PC-3 (cell line): ENCODE results near the gene SKIDA1. TPM values are rescaled to one million over a fixed set of nuclear protein-coding genes. Genes with fewer than 3 reads are reported as not detected.

Experiments
- ATAC-seq: fragments of 200-7000 bp; cut with Tn5 transposase; 2 replicates; pipeline ENCODE4 v1.9.1; 2020; ENCODE audit warnings: mild to moderate bottlenecking, moderate library complexity
- BruUV-seq: library from RNA; stranded (reverse); fragments of 400-500 nt; replicated peaks from 2 replicates; lab custom pipeline; 2021; lab: Mats Ljungman, UMichigan
- CTCF ChIA-PET: fragments of 300-600 bp; sonication (Branson Sonifier 250); formaldehyde crosslinking; loops from one replicate; lab custom pipeline; 2022; ENCODE audit warnings: antibody characterized with exemption; lab: Charles Lee
- POLR2A ChIA-PET: fragments of 300-600 bp; sonication (Branson Sonifier 250); formaldehyde crosslinking; loops from one replicate; lab custom pipeline; 2022; ENCODE audit warnings: antibody characterized with exemption; ENCODE audit not compliant: unreplicated experiment; lab: Charles Lee
- DNase-seq: peaks from one replicate; pipeline ENCODE4 v3.0.0-alpha.2; 2015
- H2AFZ ChIP-seq: fragments of 300-600 bp; sonication (generic); 2 replicates; pipeline ENCODE4 v1.6.0; 2016; ENCODE audit warnings: antibody characterized with exemption, low read length
- H3F3A ChIP-seq: fragments of 300-600 bp; sonication (generic); one replicate; pipeline ENCODE4 v1.6.0; 2017; ENCODE audit warnings: antibody characterized with exemption, low read length, control low read depth, mild to moderate bottlenecking; ENCODE audit not compliant: unreplicated experiment
- H3K27ac ChIP-seq: fragments of 300-600 bp; sonication (generic); 2 replicates; pipeline ENCODE4 v1.5.1; 2016; ENCODE audit warnings: mild to moderate bottlenecking, low read length
- H3K27me3 ChIP-seq: fragments of 300-600 bp; sonication (generic); 2 replicates; pipeline ENCODE4 v1.6.1; 2016; ENCODE audit warnings: low read length, mixed read lengths
- H3K36me3 ChIP-seq: fragments of 300-600 bp; sonication (generic); 2 replicates; pipeline ENCODE4 v1.6.1; 2016; ENCODE audit warnings: low read depth, mixed run types, low read length, mixed read lengths
- H3K4me1 ChIP-seq: fragments of 300-600 bp; sonication (generic); 2 replicates; pipeline ENCODE4 v1.5.1; 2016; ENCODE audit warnings: low read length; ENCODE audit not compliant: insufficient read depth
- H3K4me2 ChIP-seq: fragments of 300-600 bp; sonication (generic); 2 replicates; pipeline ENCODE4 v1.6.0; 2016; ENCODE audit warnings: low read length
- H3K4me3 ChIP-seq: fragments of 300-600 bp; sonication (generic); 2 replicates; pipeline ENCODE4 v1.5.1; 2016; ENCODE audit warnings: mild to moderate bottlenecking, low read length, mixed read lengths
- H3K79me2 ChIP-seq: fragments of 300-600 bp; sonication (generic); 2 replicates; pipeline ENCODE4 v1.6.1; 2017; ENCODE audit warnings: low read length, mixed read lengths
- H3K9ac ChIP-seq: fragments of 300-600 bp; sonication (generic); 2 replicates; pipeline ENCODE4 v1.6.0; 2016; ENCODE audit warnings: mild to moderate bottlenecking, low read length
- H3K9me2 ChIP-seq: fragments of 300-600 bp; sonication (generic); replicated peaks from 2 replicates; pipeline ENCODE4 v1.6.1; 2016; ENCODE audit warnings: mixed run types, low read length, mixed read lengths
- H3K9me3 ChIP-seq: fragments of 300-600 bp; sonication (generic); 2 replicates; pipeline ENCODE4 v1.6.1; 2016; ENCODE audit warnings: low read length, mixed read lengths
- H4K20me1 ChIP-seq: fragments of 300-600 bp; sonication (generic); 2 replicates; pipeline ENCODE4 v1.6.1; 2016; ENCODE audit warnings: low read length, mixed read lengths
- CTCF ChIP-seq: fragments of 300-600 bp; sonication (generic); conservative IDR thresholded peaks from 2 replicates; pipeline ENCODE4 v1.5.1; 2017; ENCODE audit warnings: antibody characterized with exemption, low read depth, mild to moderate bottlenecking, low read length
- EZH2 ChIP-seq: fragments of 300-600 bp; sonication (generic); IDR thresholded peaks from one replicate; pipeline ENCODE4 v1.6.1; 2017; ENCODE audit warnings: antibody characterized with exemption, mild to moderate bottlenecking, low read length; ENCODE audit not compliant: unreplicated experiment
- EZH2phosphoT487 ChIP-seq: fragments of 300-600 bp; sonication (generic); IDR thresholded peaks from 2 replicates; pipeline ENCODE4 v1.6.1; 2018; ENCODE audit warnings: mild to moderate bottlenecking, antibody characterized with exemption, low read length, borderline replicate concordance
- intact Hi-C: fragments of 100-400 bp; cut with micrococcal nuclease; formaldehyde crosslinking; loops from 2 replicates; pipeline ENCODE4 v1.9.0; 2023
- total RNA-seq: library from RNA; depleted of rRNA; stranded (reverse); fragments of >200 nt; gene quantifications from 2 replicates; pipeline ENCODE4 v1.2.3, GENCODE V29; 2014

SKIDA1 gene
- total RNA-seq, 1 experiment from 2014 or later: 0.26 TPM

GRCh38 chr10:21506351-21506750, 19.1 kb downstream of the SKIDA1 start:
- no peaks in the 10 kb centered on the region for H4K20me1 ChIP-seq
- no peak overlapping the region for H3K4me2 ChIP-seq
- intact Hi-C loops: no loop called here
- no peaks in the 10 kb centered on the region for H3K9me3 ChIP-seq
- no TSS peak for BruUV-seq
- ATAC-seq (no peak), DNase-seq (no peak)
- no peaks in the 10 kb centered on the region for H3K27me3 ChIP-seq
- no peaks in the 10 kb centered on the region for H3K36me3 ChIP-seq
- no peak overlapping the region for H3K9ac ChIP-seq
- H3K79me2 ChIP-seq: no peaks in the 10 kb centered on the region
- H3K4me1 ChIP-seq: no peaks in the 10 kb centered on the region
- TF ChIP-seq EZH2 (no peak), EZH2phosphoT487 (no peak), CTCF (no peak)
- no peaks in the 10 kb centered on the region for H3K9me2 ChIP-seq
- ChIA-PET POLR2A (no interaction called here), CTCF (no interaction called here)
- no peaks in the 10 kb centered on the region for H3F3A ChIP-seq
- no peak overlapping the region for H2AFZ ChIP-seq
- H3K27ac ChIP-seq: no peak overlapping the region
- no peak overlapping the region for H3K4me3 ChIP-seq

GRCh38 chr10:21505711-21506278, 19.7 kb downstream of the SKIDA1 start:
- DNase-seq: no peak
- intact Hi-C loops: no loop called here
- ATAC-seq: no peak
- Histone ChIP-seq H3K4me3 (no peak overlapping the region), H3K4me2 (no peak overlapping the region), H3K9me3 (no peaks in the 10 kb centered on the region), H3K79me2 (no peaks in the 10 kb centered on the region), H3F3A (no peaks in the 10 kb centered on the region), H2AFZ (no peak overlapping the region), H3K27ac (no peak overlapping the region), H3K27me3 (no peaks in the 10 kb centered on the region), H3K9me2 (no peaks in the 10 kb centered on the region), H4K20me1 (no peaks in the 10 kb centered on the region), H3K9ac (no peak overlapping the region), H3K4me1 (no peaks in the 10 kb centered on the region), H3K36me3 (no peaks in the 10 kb centered on the region)
- BruUV-seq: no TSS peak
- TF ChIP-seq CTCF (no peak), EZH2phosphoT487 (no peak), EZH2 (no peak)
- CTCF ChIA-PET: no interaction called here
- POLR2A ChIA-PET: no interaction called here

DNA sequence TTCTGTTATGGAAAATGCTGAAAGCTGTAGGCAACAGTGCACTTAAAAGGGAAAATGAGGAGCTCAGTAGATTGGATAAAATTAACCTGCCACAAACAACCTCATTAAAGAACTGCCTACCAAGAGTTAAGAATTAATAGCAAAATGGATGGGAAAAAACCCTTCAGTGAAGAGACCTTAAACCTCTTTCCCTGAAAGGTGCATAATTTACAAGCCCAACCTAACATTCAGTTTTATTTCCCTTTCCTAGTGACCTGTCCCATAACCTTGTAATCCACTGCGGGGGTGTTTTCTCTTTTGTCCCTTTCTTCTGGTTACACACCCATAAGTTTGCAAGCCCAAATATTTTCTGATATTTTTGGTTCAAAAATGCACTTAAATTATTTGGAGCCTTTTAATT, 21.9 kb downstream of the SKIDA1 start:
- BruUV-seq: no TSS peak
- intact Hi-C loops: no loop called here
- DNase-seq (no peak), ATAC-seq (no peak)
- H4K20me1 ChIP-seq: no peaks in the 10 kb centered on the region
- POLR2A ChIA-PET: no interaction called here
- no peaks in the 10 kb centered on the region for H3K4me1 ChIP-seq
- no peaks in the 10 kb centered on the region for H3F3A ChIP-seq
- no peaks in the 10 kb centered on the region for H3K36me3 ChIP-seq
- no peaks in the 10 kb centered on the region for H3K27me3 ChIP-seq
- no peaks in the 10 kb centered on the region for H3K79me2 ChIP-seq
- no peak for TF ChIP-seq EZH2phosphoT487
- TF ChIP-seq CTCF: no peak
- no peak for TF ChIP-seq EZH2
- no peak overlapping the region for H3K4me3 ChIP-seq
- CTCF ChIA-PET: no interaction called here
- no peaks in the 10 kb centered on the region for H3K9me3 ChIP-seq
- no peak overlapping the region for H3K9ac ChIP-seq
- no peak overlapping the region for H3K4me2 ChIP-seq
- no peaks in the 10 kb centered on the region for H3K9me2 ChIP-seq
- no peak overlapping the region for H2AFZ ChIP-seq
- H3K27ac ChIP-seq: no peak overlapping the region
